Common myeloid progenitor, CD34-positive (primary cell): Measurements from ENCODE around the gene TOX3.

Experiments used
- CTCF ChIA-PET: fragments of 350-600 bp; sonication (Branson Sonifier 250); formaldehyde crosslinking; loops from one replicate; lab custom pipeline; 2021; ENCODE audit warnings: antibody characterized with exemption; lab: Charles Lee
- POLR2A ChIA-PET: fragments of 350-600 bp; sonication (Branson Sonifier 250); formaldehyde crosslinking; loops from one replicate; lab custom pipeline; 2021; ENCODE audit warnings: antibody characterized with exemption; lab: Charles Lee
- DNase-seq, 3 donors: peaks; one replicate each; pipeline versions ENCODE4 v3.0.0 to v3.0.0-alpha.2; 2013
- H3K27ac ChIP-seq, 2 experiments: 1 replicate in 1 of 2; 2 replicates in 1 of 2; pipeline ENCODE4 v1.7.0; 2013; ENCODE audit warnings: inconsistent platforms in 2 of 2, low read length in 2 of 2, mild to moderate bottlenecking in 2 of 2, low read depth in 1 of 2, moderate library complexity in 1 of 2; ENCODE audit not compliant: severe bottlenecking in 2 of 2, insufficient read depth in 1 of 2, poor library complexity in 1 of 2
- H3K27me3 ChIP-seq, 5 experiments: replicated peaks in 2 of 5; 1 replicate in 3 of 5; 2 replicates in 2 of 5; pipeline versions ENCODE4 v1.6.1 to v1.7.0; 2013; ENCODE audit warnings: low read length in 4 of 5, mild to moderate bottlenecking in 2 of 5, moderate library complexity in 2 of 5, inconsistent platforms in 1 of 5; ENCODE audit not compliant: insufficient read depth in 5 of 5, control insufficient read depth in 4 of 5
- H3K36me3 ChIP-seq, 4 experiments: 1 replicate in 2 of 4; 2 replicates in 2 of 4; pipeline versions ENCODE4 v1.6.1 to v1.7.0; 2013; ENCODE audit warnings: low read length in 3 of 4, control low read depth in 1 of 4, mild to moderate bottlenecking in 1 of 4; ENCODE audit not compliant: control insufficient read depth in 4 of 4, insufficient read depth in 4 of 4
- H3K4me1 ChIP-seq, 4 experiments: 1 replicate in 3 of 4; 2 replicates in 1 of 4; pipeline versions ENCODE4 v1.6.1 to v1.7.1; 2013; ENCODE audit warnings: low read length in 3 of 4, mild to moderate bottlenecking in 3 of 4, control low read depth in 1 of 4, inconsistent platforms in 1 of 4, moderate library complexity in 1 of 4; ENCODE audit not compliant: control insufficient read depth in 4 of 4, insufficient read depth in 4 of 4; ENCODE audit errors: control extremely low read depth in 1 of 4
- H3K4me3 ChIP-seq, 7 experiments: 1 replicate in 4 of 7; 2 replicates in 3 of 7; pipeline versions ENCODE4 v1.5.1 to v1.7.0; 2013; ENCODE audit warnings: mild to moderate bottlenecking in 7 of 7, low read length in 6 of 7, moderate library complexity in 6 of 7, inconsistent platforms in 2 of 7, low read depth in 2 of 7, control low read depth in 1 of 7; ENCODE audit not compliant: insufficient read depth in 4 of 7, control insufficient read depth in 1 of 7; ENCODE audit errors: extremely low read depth in 1 of 7
- H3K9me3 ChIP-seq, 5 experiments: 1 replicate in 4 of 5; 2 replicates in 1 of 5; pipeline versions ENCODE4 v1.6.1 to v1.7.1; 2013; ENCODE audit warnings: low read length in 4 of 5, mild to moderate bottlenecking in 2 of 5, inconsistent platforms in 1 of 5, low read depth in 1 of 5, moderate library complexity in 1 of 5; ENCODE audit not compliant: control insufficient read depth in 4 of 5, insufficient read depth in 2 of 5; ENCODE audit errors: control extremely low read depth in 1 of 5
- WGBS: methylation state at CpG from one replicate; pipeline ENCODE4 v1.1.5; 2013; ENCODE audit not compliant: insufficient coverage; 5-methylcytosine and 5-hydroxymethylcytosine counted together

The TOX3 gene

DNA sequence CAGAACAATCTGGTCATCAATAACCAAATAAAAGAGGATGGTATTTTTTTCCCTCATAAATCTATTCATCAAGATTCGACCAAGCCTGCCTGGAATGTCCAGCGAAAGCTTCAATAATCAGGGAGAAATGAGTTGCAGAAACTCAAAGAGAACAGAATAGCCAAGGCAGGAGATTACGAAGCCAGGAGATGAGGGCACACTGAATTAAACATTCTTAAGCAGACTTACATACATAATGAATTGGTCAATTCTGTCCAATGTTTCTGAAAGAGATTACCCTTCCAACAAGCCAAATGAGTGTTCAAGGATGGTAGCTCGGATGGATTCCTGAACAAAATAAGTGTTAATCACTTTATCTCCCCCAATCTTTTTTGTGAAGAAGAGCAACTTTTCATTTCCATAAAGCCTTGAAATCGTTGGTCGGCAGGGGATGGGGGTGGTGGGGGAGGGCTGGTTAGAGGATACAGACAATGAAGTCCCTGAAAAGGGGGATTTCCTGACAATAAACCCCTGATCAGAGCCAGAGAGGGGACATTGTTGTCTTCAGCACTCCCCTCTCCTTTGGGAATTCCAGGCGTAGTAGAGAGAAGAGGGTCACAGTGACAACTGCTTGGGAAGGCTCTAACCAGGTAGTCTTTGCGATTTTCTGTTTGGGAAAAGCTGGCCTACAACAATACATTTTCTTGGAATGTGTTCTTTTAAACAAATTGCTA is 20.7 kb downstream of the TOX3 start:
- CTCF ChIA-PET: no interaction called here
- Histone ChIP-seq H3K36me3 (no peaks in the 10 kb centered on the region), H3K27me3 (no peaks in the 10 kb centered on the region), H3K9me3 (no peaks in the 10 kb centered on the region), H3K4me3 (no peak overlapping the region), H3K27ac (no peak overlapping the region), H3K4me1 (no peaks in the 10 kb centered on the region)
- 20% methylated on average over 1 of the region's 8 CpGs for WGBS
- DNase-seq: no peak
- POLR2A ChIA-PET: no interaction called here

DNA sequence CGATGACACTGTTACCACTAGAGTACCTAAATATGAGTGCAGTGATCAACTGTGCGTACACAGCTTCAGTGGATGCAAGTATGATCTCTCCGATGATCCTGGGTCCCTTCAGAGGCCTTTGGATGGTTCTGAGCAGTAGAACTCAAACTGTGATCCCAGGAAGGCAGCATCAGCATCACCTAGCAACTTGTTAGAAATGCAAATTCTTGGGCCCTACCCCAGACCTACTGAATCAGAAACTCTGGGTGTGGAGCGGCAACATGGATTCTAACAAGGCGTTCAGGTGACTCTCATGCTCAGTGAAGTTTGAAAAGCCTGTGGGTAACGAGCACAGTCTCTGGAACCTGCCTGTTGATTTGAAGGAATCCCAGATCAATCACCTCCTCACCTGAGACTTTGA is 25.4 kb downstream of the TOX3 start:
- no peaks in the 10 kb centered on the region for H3K27me3 ChIP-seq
- no peak for DNase-seq
- ChIA-PET CTCF (no interaction called here), POLR2A (no interaction called here)
- H3K4me1 ChIP-seq: no peaks in the 10 kb centered on the region
- H3K36me3 ChIP-seq: no peaks in the 10 kb centered on the region
- 91% methylated on average over 6 of the region's 6 CpGs for WGBS
- no peak overlapping the region for H3K27ac ChIP-seq
- no peaks in the 10 kb centered on the region for H3K9me3 ChIP-seq
- no peak overlapping the region for H3K4me3 ChIP-seq

DNA sequence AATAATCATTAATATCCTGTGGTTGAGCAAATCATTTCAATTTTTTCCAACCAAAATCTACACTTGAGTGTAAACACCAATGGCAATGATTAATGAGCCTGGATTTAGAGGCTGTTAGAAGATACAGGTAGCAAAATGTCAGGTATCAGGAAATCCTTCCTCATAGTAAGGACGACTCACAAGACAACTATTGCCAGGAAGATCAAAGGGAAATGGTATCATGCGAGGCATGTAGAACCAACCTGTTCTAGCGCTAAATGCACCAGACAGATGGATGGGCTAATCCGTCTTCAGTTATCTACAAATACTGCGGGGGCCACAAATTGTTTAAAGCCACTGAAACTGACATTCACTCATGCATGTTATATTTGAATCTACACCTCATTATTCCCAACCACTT is 28.1 kb downstream of the TOX3 start:
- H3K4me1 ChIP-seq: no peaks in the 10 kb centered on the region
- no peak for DNase-seq
- 87% methylated on average over 3 of the region's 5 CpGs for WGBS
- H3K27ac ChIP-seq: no peak overlapping the region
- POLR2A ChIA-PET: no interaction called here
- H3K9me3 ChIP-seq: no peaks in the 10 kb centered on the region
- H3K36me3 ChIP-seq: no peaks in the 10 kb centered on the region
- no peaks in the 10 kb centered on the region for H3K27me3 ChIP-seq
- no peak overlapping the region for H3K4me3 ChIP-seq
- CTCF ChIA-PET: no interaction called here

DNA sequence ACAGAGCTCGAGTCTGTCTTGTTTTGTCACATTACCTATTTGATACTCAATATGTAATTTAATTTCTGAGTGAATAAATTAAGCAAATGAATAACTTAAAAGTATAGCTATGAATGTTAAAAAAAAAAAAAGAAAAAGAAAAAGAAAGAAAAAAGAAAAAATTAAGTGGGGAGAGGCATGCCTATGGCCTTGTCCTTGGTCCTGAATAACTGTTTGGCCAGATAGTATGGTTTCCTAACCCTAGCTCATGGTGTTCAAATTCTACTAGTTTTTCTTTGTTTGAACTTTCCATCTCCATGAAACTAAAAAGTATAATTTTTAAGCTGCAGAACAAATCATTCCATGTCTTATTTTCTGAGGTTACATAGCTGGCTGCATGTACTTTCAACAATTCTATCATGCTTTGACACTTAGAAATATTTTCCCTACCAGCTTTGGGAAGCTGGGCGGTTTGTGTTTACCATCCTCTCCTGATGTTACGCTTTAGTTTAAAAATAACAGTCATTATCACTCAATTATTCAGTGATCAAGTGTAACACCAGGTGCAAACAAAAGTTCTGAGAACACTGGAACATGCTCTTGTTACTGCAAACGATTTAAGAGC is 31.8 kb downstream of the TOX3 start:
- Histone ChIP-seq H3K9me3 (no peaks in the 10 kb centered on the region), H3K36me3 (no peaks in the 10 kb centered on the region), H3K27ac (no peak overlapping the region), H3K27me3 (no peaks in the 10 kb centered on the region), H3K4me1 (no peaks in the 10 kb centered on the region), H3K4me3 (no peak overlapping the region)
- DNase-seq: no peak
- CTCF ChIA-PET: no interaction called here
- WGBS: 81% methylated on average over 2 of the region's 4 CpGs
- POLR2A ChIA-PET: no interaction called here

DNA sequence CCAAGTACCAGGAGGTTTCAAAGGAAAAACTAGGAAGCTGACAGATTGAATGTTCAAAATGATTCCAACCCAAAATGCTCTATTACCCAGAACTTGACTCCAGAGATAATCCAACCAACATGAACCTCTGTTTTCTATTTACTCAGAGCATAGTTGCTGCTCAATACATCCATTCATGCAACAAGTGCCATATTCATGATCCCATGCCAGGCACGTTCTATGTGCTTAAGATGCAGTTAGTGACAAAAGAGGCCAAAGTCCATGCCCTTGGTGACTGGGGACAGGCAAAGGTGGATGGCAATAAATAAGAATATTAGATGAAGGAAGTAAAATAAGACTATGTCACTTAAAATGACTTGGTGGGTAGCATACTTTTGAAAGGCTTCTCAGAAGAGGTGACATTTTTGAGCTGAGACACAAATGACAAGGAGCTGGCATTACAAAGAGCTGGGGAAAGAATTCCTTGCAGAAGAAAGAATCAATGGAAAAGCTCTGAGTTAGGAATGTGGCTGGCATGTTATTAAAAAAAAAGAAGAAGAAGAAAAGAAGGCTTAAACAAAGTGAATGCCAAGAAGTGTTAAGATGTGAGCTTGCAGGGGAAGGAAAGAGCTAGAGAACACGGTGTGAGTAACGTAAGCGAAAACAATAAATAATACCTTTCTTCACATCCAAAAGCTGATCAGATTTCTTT is 34.5 kb downstream of the TOX3 start:
- 80% methylated on average over 1 of the region's 4 CpGs for WGBS
- H3K27ac ChIP-seq: no peak overlapping the region
- H3K27me3 ChIP-seq: no peaks in the 10 kb centered on the region
- H3K36me3 ChIP-seq: no peaks in the 10 kb centered on the region
- ChIA-PET POLR2A (no interaction called here), CTCF (no interaction called here)
- H3K9me3 ChIP-seq: no peaks in the 10 kb centered on the region
- no peak for DNase-seq
- H3K4me3 ChIP-seq: no peak overlapping the region
- no peaks in the 10 kb centered on the region for H3K4me1 ChIP-seq

DNA sequence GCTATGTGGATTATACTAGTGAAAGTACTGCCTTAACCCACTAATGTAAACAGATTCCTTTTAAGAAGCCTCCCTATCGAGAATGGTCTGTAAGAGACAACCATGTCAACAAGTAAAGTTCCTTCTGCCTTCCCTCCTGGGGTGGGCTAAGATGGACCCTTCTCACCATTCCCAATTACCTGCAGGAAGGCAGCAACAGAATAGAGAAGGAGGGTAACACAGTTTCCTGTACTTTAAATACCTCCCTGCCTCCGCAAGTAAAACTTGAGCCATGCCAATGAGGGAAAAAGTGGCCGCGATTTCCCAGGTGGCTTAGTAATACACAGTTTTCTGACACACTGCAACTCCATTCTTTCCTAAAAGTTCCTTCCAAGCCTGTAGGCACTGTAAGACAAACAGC is 45.2 kb downstream of the TOX3 start:
- H3K36me3 ChIP-seq: no peaks in the 10 kb centered on the region
- H3K4me1 ChIP-seq: no peaks in the 10 kb centered on the region
- WGBS: 60% methylated on average over 1 of the region's 4 CpGs
- CTCF ChIA-PET: no interaction called here
- H3K4me3 ChIP-seq: no peak overlapping the region
- no peak for DNase-seq
- POLR2A ChIA-PET: no interaction called here
- H3K27me3 ChIP-seq: no peaks in the 10 kb centered on the region
- no peak overlapping the region for H3K27ac ChIP-seq
- H3K9me3 ChIP-seq: no peaks in the 10 kb centered on the region

DNA sequence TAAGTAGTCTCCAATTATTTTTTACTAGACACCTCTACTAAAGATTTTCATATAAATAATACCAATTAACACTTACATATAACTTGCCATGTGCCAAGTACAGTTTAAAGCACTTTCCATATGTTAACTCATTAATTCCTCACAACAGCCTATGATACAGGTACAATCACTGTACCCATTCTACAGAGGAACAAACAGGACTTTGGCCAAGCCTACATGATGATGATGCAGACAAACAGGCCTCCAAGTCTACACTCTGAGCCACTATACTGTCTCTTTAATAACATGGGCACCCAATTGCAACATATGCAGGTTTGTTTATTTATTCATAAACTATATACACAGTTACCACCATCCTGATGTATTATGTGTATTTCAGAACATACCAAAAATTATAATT is 46.0 kb downstream of the TOX3 start:
- Histone ChIP-seq H3K4me1 (no peaks in the 10 kb centered on the region), H3K27me3 (no peaks in the 10 kb centered on the region), H3K9me3 (no peaks in the 10 kb centered on the region), H3K36me3 (no peaks in the 10 kb centered on the region), H3K4me3 (no peak overlapping the region), H3K27ac (no peak overlapping the region)
- DNase-seq: no peak
- ChIA-PET CTCF (no interaction called here), POLR2A (no interaction called here)
